Neural progenitor cell (in vitro differentiated cells): ENCODE results near the gene RAP1GDS1. TPM values are rescaled to one million over a fixed set of nuclear protein-coding genes. Genes with fewer than 3 reads are reported as not detected.

Experiments used
- DNase-seq: peaks from one replicate; pipeline ENCODE4 v3.0.0-alpha.2; 2016; ENCODE audit warnings: low spot score
- H2AFZ ChIP-seq: fragments of 200-600 bp; sonication (generic); replicated peaks from 2 replicates; pipeline ENCODE4 v1.6.1; 2016; ENCODE audit warnings: antibody characterized with exemption
- H3F3A ChIP-seq: fragments of 200-600 bp; sonication (generic); 2 replicates; pipeline ENCODE4 v1.6.1; 2016; ENCODE audit warnings: antibody characterized with exemption, low read depth
- H3K27ac ChIP-seq: fragments of 200-600 bp; sonication (generic); 2 replicates; pipeline ENCODE4 v1.5.1; 2016; ENCODE audit warnings: mild to moderate bottlenecking
- H3K27me3 ChIP-seq: fragments of 200-600 bp; sonication (generic); 2 replicates; pipeline ENCODE4 v1.6.1; 2016; ENCODE audit warnings: mild to moderate bottlenecking, moderate library complexity
- H3K36me3 ChIP-seq: fragments of 200-600 bp; sonication (generic); 2 replicates; pipeline ENCODE4 v1.5.1; 2016
- H3K4me1 ChIP-seq: fragments of 200-600 bp; sonication (generic); 2 replicates; pipeline ENCODE4 v1.6.1; 2016; ENCODE audit warnings: mixed run types
- H3K4me2 ChIP-seq: fragments of 200-600 bp; sonication (generic); 2 replicates; pipeline ENCODE4 v1.6.1; 2016
- H3K4me3 ChIP-seq: fragments of 200-600 bp; sonication (generic); 2 replicates; pipeline ENCODE4 v1.5.1; 2016
- H3K79me2 ChIP-seq: fragments of 200-600 bp; sonication (generic); 2 replicates; pipeline ENCODE4 v1.6.1; 2016; ENCODE audit warnings: low read depth
- H3K9ac ChIP-seq: fragments of 200-600 bp; sonication (generic); 2 replicates; pipeline ENCODE4 v1.6.1; 2016
- H3K9me3 ChIP-seq: fragments of 200-600 bp; sonication (generic); 2 replicates; pipeline ENCODE4 v1.5.1; 2016; ENCODE audit warnings: low read depth
- H4K20me1 ChIP-seq: fragments of 200-600 bp; sonication (generic); 2 replicates; pipeline ENCODE4 v1.6.1; 2016; ENCODE audit warnings: low read depth
- H3K27ac Mint-ChIP-seq: 3 replicates; pipeline ENCODE4 v1.8.0; 2021; ENCODE audit warnings: mixed read lengths
- H3K27me3 Mint-ChIP-seq: 2 replicates; pipeline ENCODE4 v1.8.0; 2022; ENCODE audit warnings: low read depth, mild to moderate bottlenecking, inconsistent platforms, moderate library complexity, mixed read lengths; ENCODE audit not compliant: insufficient read depth
- H3K36me3 Mint-ChIP-seq: 3 replicates; pipeline ENCODE4 v1.8.0; 2021; ENCODE audit warnings: mixed read lengths
- H3K4me1 Mint-ChIP-seq: 3 replicates; pipeline ENCODE4 v1.8.0; 2021; ENCODE audit warnings: mixed read lengths
- H3K4me3 Mint-ChIP-seq: 3 replicates; pipeline ENCODE4 v1.8.0; 2021; ENCODE audit warnings: mild to moderate bottlenecking, moderate library complexity, mixed read lengths
- H3K9me3 Mint-ChIP-seq: 3 replicates; pipeline ENCODE4 v1.8.0; 2020; ENCODE audit warnings: mixed read lengths
- CTCF ChIP-seq: fragments of 200-600 bp; sonication (generic); IDR thresholded peaks from 2 replicates; pipeline ENCODE4 v1.5.1; 2017; ENCODE audit warnings: antibody characterized with exemption, mild to moderate bottlenecking
- EZH2 ChIP-seq: fragments of 200-600 bp; sonication (generic); IDR thresholded peaks from 2 replicates; pipeline ENCODE4 v1.6.1; 2017; ENCODE audit warnings: antibody characterized with exemption, mild to moderate bottlenecking, moderate library complexity
- EZH2phosphoT487 ChIP-seq: fragments of 200-600 bp; sonication (generic); IDR thresholded peaks from 2 replicates; pipeline ENCODE4 v1.6.1; 2017; ENCODE audit warnings: antibody characterized with exemption
- total RNA-seq: library from RNA; depleted of rRNA; stranded (reverse); fragments of >200 nt; gene quantifications from 2 replicates; pipeline ENCODE4 v1.2.3, GENCODE V29; 2015; ENCODE audit warnings: low replicate concordance

Gene RAP1GDS1
- total RNA-seq, 1 donor from 2014 or later = 65.1 TPM

GRCh38 chr4:98253499-98253898 lies 7.7 kb upstream of the RAP1GDS1 start:
- H3K4me1 Mint-ChIP-seq = no peaks in the 10 kb centered on the region
- Histone ChIP-seq H3K9ac (no peak overlapping the region), H3K79me2 (no peaks in the 10 kb centered on the region), H2AFZ (no peak overlapping the region), H3K36me3 (no peaks in the 10 kb centered on the region), H4K20me1 (no peaks in the 10 kb centered on the region), H3K27me3 (no peaks in the 10 kb centered on the region), H3K4me3 (no peak overlapping the region), H3K27ac (no peak overlapping the region), H3K4me2 (no peak overlapping the region), H3K9me3 (no peaks in the 10 kb centered on the region), H3K4me1 (no peaks in the 10 kb centered on the region), H3F3A (no peaks in the 10 kb centered on the region)
- no peak overlapping the region for H3K4me3 Mint-ChIP-seq
- H3K36me3 Mint-ChIP-seq = no peaks in the 10 kb centered on the region
- H3K27me3 Mint-ChIP-seq = no peaks in the 10 kb centered on the region
- TF ChIP-seq EZH2phosphoT487 (no peak), CTCF (no peak), EZH2 (no peak)
- H3K9me3 Mint-ChIP-seq = no peaks in the 10 kb centered on the region
- no peak overlapping the region for H3K27ac Mint-ChIP-seq
- DNase-seq = no peak

- H4K20me1 ChIP-seq = no peaks in the 10 kb centered on the region
- H3K27ac Mint-ChIP-seq = peak overlapping the region; percentile 99
Observed at GRCh38 chr4:98260047-98260578, 1.1 kb upstream of the RAP1GDS1 start.

GRCh38 chr4:98261405-98262291 lies 464 bp downstream of the RAP1GDS1 start:
- DNase-seq = peak; percentile 39
- TF ChIP-seq EZH2phosphoT487 = no peak
- TF ChIP-seq EZH2 = peak; percentile 37
- TF ChIP-seq CTCF = no peak
- H3K4me3 Mint-ChIP-seq = peak overlapping the region; percentile 96

More at GRCh38 chr4:98260047-98260578, 1.1 kb upstream of the RAP1GDS1 start:
- peak overlapping the region; percentile 92 for H3K9ac ChIP-seq
- Mint-ChIP-seq H3K27me3 (peaks cover 2% of the 10 kb centered on the region), H3K9me3 (no peaks in the 10 kb centered on the region), H3K4me1 (peaks cover 20% of the 10 kb centered on the region), H3K4me3 (peak overlapping the region; percentile 95), H3K36me3 (peaks cover 2% of the 10 kb centered on the region)
- H3K36me3 ChIP-seq = no peaks in the 10 kb centered on the region
- DNase-seq = peak; percentile 75
- H3F3A ChIP-seq = peaks cover 21% of the 10 kb centered on the region
- TF ChIP-seq EZH2 = no peak
- TF ChIP-seq EZH2phosphoT487 = no peak
- no peak for TF ChIP-seq CTCF
- no peaks in the 10 kb centered on the region for H3K9me3 ChIP-seq
- peaks cover 19% of the 10 kb centered on the region for H3K4me1 ChIP-seq
- peaks cover 53% of the 10 kb centered on the region for H3K79me2 ChIP-seq
- H3K27me3 ChIP-seq = no peaks in the 10 kb centered on the region
- H2AFZ ChIP-seq = peak overlapping the region; percentile 75
- peak overlapping the region; percentile 98 for H3K4me3 ChIP-seq
- H3K27ac ChIP-seq = peak overlapping the region; percentile 98
- peak overlapping the region; percentile 89 for H3K4me2 ChIP-seq

More at GRCh38 chr4:98261405-98262291, 464 bp downstream of the RAP1GDS1 start:
- Histone ChIP-seq H3K79me2 (peaks cover 68% of the 10 kb centered on the region), H3K36me3 (no peaks in the 10 kb centered on the region), H3K4me3 (peak overlapping the region; percentile 98), H3K27ac (peak overlapping the region; percentile 83), H3K4me1 (peaks cover 19% of the 10 kb centered on the region), H2AFZ (peak overlapping the region; percentile 98), H4K20me1 (no peaks in the 10 kb centered on the region), H3K27me3 (no peaks in the 10 kb centered on the region), H3K9ac (peak overlapping the region; percentile 68), H3K4me2 (peak overlapping the region; percentile 90), H3K9me3 (no peaks in the 10 kb centered on the region), H3F3A (peaks cover 21% of the 10 kb centered on the region)
- peaks cover 2% of the 10 kb centered on the region for H3K27me3 Mint-ChIP-seq
- H3K9me3 Mint-ChIP-seq = no peaks in the 10 kb centered on the region
- H3K4me1 Mint-ChIP-seq = peaks cover 20% of the 10 kb centered on the region
- H3K27ac Mint-ChIP-seq = peak overlapping the region; percentile 96
- peaks cover 2% of the 10 kb centered on the region for H3K36me3 Mint-ChIP-seq
